Kasumi-1 (cell line): ENCODE measurements around the gene SH3RF3.
"Not testable (repeated sequence)": the region's sequence is repeated elsewhere in the genome, so short reads cannot be mapped to it uniquely, and the experiment has no call there.

ENCODE experiments used
- DNase-seq, 2 experiments: peaks; one replicate each; lab custom pipeline; 2025; lab: John Stamatoyannopoulos, UW

Gene SH3RF3

GRCh38 chr2:109527079-109527478 lies 398.1 kb downstream of the SH3RF3 start:
- DNase-seq, result no peak

- DNase-seq, result no peak
Measured at GRCh38 chr2:109527846-109528705, 399.1 kb downstream of the SH3RF3 start.

- no peak for DNase-seq
Measured at GRCh38 chr2:109528811-109529501, 400.0 kb downstream of the SH3RF3 start.

DNA sequence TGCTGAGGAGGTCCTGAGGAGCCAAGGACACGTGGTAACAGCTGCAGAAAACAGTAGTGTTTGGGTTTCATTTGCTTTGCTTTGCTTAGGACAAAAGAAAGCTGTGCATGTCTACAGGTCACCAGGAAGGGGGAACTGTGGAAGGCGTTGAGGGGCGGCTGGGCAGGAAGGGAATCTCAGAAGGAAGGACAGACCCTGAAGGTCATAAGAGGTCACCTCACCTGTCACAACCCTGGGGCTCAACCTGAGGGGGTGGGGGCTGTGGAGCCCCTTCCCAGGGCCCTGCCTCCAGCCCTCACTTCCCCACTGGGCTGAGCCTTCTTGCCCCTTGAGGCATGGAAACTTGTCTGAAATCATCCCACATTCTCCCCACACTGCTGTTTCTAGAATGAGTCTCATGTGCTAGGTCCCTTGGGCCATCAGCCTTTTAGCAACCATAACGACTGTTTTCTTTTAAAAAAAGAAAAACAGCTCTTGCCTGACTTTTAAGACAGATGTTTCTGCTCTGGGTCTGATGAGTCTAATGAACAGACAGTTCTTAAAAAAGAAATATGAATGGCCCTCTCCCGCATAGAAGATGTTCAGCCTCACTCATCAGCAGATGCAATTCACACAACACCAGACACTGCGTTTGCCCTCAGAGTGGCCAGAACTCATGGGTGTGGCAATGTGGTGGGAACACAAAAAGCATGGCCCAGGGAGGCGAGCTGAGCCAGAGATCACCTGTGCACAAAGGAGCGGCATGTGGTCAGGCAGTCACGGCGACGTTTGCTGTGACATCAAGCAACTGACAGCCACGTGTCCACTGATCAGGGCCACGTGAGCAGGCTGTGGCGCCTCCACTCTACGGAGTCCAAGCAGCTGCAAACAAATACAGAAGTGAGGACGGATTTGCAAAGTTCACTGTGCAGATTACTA lies 400.8 kb downstream of the SH3RF3 start:
- DNase-seq, result no peak

DNA sequence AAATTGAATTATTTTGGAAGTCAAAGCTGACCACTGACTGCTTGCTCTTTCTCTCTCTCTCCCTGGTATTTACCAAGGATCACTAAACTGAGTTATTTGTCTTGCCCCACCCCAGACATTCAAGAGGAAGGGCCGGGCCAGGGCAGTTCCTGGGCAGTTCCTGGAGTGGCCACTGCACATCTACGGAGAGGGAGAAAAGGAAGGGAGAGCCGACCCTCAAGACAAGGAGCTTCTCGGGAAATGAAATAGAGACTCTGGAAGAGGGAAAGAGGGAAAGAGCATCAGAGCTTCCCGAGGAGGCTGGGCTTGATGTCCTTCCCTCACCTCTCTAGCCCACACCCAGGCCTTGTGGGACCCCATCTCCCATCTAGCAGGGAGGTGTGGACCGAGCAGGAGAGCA lies 401.7 kb downstream of the SH3RF3 start:
- no peak for DNase-seq

- no peak for DNase-seq
Measured at GRCh38 chr2:109531221-109531620, 402.2 kb downstream of the SH3RF3 start.

DNA sequence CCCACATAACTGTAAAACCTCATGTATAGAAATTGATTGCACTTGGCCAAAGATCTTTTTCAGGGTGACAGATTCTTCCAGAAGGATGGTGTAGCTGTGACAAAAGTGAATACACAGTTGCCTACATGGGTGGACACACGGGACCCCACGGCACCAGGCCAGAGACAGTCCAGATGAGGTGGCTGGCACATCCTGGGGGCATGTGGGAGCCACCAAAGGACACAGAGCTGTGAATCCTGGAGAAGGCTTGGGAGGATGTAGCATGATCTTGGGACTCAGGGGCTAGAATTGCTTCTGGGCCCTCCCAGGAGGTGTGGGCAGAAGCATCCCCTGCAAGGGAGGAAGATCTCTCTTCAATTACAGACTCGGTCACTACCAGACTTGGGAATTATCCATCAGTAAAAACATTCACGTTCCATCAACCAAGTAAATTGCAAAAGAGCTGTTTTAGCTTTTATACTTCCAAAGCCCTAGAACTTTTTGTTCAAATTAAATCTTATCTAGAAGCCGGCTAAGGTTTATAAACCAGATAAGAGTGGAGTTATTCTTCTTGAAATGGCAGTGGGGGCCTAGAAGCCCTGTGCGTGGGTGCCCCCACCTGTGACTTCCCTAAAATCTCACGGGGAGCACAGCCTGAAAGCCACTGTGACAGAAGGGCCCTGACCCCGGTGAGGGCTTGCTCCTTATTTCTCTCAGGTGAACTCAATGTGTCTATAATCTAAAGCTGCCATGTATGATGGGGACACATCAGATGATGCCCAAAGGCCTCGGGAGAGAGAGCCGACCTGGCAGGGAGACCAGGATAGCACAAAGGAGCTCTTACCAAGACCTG lies 403.1 kb downstream of the SH3RF3 start:
- no peak for DNase-seq

DNA sequence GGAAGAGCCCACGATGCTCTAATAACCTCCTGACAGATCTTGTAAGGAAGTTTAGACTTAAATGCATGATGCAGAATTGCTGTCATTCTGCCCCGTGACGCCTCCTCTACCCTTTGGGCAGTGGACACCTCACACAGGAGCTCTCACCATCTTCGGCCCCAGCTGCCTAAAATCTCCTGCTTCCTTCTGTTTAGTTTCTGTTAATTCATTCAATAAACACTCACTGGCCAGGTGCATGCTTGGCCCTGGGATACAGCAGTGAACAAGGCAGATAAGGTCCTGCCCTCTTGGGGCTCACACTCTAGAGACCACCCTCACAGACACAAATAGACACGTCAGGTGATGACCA lies 403.7 kb downstream of the SH3RF3 start:
- DNase-seq, result no peak

GRCh38 chr2:109533823-109534222 lies 404.8 kb downstream of the SH3RF3 start:
- DNase-seq, result no peak

- no peak for DNase-seq
Measured at GRCh38 chr2:109535217-109535946, 406.4 kb downstream of the SH3RF3 start.

GRCh38 chr2:109536556-109536955 lies 407.6 kb downstream of the SH3RF3 start:
- DNase-seq, result not testable (repeated sequence)

DNA sequence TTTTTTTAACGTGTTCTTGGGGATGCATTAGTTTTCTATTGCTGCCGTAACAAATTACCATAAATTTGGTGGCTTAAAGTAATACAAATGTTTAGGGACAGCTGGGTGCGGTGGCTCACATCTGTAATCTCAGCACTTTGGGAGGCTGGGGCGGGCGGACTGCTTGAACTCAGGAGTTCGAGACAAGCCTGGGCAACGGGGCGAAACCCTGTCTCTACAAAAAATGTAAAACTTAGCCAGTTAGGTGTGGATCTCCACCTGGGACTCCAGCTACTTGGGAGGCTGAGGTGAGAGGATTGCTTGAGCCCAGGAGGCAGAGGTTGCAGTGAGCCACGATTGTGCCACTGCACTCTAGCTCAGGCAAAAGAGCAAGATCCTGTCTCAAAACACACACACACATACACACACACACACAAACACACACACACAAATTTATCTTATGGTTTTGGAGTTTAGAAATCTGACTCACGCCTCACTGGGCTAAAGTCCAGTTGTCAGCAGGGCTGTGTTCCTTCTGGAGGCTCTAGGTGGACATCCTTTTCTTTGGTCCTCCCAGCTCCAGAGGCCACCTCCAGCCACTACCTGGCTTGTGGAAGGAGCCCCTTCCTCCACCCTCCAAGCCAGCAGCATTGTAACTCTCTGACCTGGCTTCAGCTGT lies 408.7 kb downstream of the SH3RF3 start:
- DNase-seq, result no peak

DNA sequence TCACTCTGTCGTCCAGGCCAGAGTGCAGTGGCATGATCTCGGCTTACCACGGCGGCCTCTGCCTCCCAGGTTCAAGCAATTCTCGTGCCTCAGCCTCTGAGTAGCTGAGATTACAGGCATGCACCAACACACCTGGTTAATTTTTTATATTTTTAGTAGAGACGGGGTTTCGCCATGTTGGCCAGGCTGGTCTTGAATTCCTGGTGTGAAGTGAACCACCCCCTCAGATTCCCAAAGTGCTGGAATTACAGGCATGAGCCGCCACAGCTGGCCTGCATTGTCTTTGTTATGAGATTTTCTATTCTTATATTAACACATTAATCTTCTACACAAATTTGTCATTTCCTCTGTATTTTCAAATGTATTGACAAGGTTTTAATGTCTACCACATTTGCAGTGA lies 409.5 kb downstream of the SH3RF3 start:
- DNase-seq, result no peak

DNA sequence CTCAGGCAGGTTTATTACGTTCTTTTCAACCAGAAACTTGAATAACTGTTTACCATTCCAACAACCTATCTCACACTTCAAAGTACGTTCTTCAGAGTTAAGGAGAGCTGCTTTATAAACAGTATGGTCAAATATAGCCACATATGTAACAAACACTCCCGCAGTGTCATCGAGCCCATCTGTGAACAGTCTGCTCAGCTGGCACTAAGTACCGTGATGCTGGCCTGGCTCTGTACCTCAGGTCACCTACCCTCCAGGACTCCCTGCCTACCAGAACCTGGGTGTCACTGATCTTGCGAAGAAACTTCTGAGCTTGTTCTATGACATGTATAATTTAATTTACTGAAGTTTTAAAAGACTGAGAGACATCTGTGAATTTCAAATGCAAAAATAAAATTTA lies 413.4 kb downstream of the SH3RF3 start:
- no peak for DNase-seq

- DNase-seq, result peak; percentile 78 to 84
Measured at GRCh38 chr2:109545828-109546713, 417.1 kb downstream of the SH3RF3 start.

DNA sequence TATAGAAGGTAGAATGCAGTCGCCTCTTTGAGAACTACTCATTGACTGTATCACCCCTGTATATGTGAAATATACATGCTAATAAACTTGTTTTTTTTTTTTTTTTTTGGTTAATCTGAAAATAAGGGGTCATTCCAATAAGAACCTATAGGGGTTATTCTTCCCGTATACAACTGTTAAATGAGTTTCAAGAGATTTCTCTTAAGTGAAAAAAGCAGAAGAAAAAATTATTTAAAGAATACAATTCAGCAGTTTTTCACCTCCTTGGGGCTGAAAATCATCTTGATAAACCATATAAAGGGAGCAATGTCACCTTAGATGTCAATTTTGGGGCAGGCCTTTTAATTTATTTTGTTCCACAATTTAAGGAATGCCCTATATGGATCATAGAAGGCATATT lies 418.3 kb downstream of the SH3RF3 start:
- no peak for DNase-seq

DNA sequence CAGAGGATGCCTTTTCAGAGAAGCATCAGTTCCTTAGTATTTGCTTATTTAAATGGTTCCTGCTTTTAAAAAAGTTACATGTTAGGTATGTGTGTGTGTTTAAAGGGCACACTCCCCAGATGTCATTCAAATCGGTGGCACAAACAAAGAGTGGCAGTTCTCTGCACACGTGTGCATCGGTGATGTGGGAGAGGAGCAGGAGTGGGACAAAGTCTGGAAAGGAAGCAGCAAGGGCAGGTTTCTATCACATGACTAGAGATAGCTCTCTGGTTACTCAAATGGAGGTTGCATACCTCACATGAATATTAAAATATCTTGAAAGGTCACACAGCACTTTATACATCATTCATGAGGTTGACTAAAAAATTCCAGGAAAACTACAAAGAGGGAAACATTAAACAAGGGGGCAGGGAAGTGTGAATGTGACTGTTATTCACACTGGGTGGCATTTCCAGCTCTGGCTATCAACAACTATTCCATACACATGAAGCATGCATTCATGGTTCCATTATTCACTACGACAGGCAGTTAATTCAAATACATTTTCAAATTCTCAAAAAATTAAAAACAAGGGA lies 420.1 kb downstream of the SH3RF3 start:
- no peak for DNase-seq
